Fibroblast of pulmonary artery (primary cell): ENCODE measurements around the gene CCDC7.
"Not testable (repeated sequence)": the region's sequence is repeated elsewhere in the genome, so short reads cannot be mapped to it uniquely, and the experiment has no call there.

Experiments
- DNase-seq: peaks from one replicate; pipeline ENCODE4 v3.0.0-alpha.2; 2010; ENCODE audit warnings: low read depth
- H3K4me3 ChIP-seq: replicated peaks from 2 replicates; pipeline ENCODE4 v1.5.1; 2011; ENCODE audit warnings: low read depth, mild to moderate bottlenecking, control low read depth, low read length, moderate library complexity
- TF ChIP-seq, protein P1 (sequence below): IDR thresholded peaks from 2 replicates; pipeline ENCODE4 v1.5.1; 2011; ENCODE audit warnings: mild to moderate bottlenecking, control low read depth, low read length, inconsistent platforms; ENCODE audit errors: missing control alignments

CCDC7 gene

DNA sequence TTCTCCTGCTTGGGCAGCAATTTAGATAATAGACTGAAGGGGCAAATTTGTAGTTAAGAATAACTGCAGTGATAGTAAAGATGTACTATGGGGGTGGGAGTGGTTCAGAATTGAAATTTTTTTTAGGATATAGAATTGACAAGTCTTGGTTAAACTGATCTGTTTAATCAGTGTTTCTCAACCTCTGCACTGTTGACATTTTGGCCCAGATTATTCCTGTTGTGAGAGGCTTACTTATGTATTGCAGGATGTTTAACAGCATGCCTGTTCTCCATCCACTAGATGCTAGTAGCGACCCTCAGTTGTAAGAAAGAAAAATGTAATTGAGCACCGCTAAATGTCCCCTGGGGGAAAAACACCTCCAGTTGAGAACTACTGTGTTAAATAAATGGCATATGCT is 176.5 kb downstream of the CCDC7 start:
- TF ChIP-seq, protein P1, sequence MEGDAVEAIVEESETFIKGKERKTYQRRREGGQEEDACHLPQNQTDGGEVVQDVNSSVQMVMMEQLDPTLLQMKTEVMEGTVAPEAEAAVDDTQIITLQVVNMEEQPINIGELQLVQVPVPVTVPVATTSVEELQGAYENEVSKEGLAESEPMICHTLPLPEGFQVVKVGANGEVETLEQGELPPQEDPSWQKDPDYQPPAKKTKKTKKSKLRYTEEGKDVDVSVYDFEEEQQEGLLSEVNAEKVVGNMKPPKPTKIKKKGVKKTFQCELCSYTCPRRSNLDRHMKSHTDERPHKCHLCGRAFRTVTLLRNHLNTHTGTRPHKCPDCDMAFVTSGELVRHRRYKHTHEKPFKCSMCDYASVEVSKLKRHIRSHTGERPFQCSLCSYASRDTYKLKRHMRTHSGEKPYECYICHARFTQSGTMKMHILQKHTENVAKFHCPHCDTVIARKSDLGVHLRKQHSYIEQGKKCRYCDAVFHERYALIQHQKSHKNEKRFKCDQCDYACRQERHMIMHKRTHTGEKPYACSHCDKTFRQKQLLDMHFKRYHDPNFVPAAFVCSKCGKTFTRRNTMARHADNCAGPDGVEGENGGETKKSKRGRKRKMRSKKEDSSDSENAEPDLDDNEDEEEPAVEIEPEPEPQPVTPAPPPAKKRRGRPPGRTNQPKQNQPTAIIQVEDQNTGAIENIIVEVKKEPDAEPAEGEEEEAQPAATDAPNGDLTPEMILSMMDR: no peak
- no peak overlapping the region for H3K4me3 ChIP-seq
- no peak for DNase-seq

DNA sequence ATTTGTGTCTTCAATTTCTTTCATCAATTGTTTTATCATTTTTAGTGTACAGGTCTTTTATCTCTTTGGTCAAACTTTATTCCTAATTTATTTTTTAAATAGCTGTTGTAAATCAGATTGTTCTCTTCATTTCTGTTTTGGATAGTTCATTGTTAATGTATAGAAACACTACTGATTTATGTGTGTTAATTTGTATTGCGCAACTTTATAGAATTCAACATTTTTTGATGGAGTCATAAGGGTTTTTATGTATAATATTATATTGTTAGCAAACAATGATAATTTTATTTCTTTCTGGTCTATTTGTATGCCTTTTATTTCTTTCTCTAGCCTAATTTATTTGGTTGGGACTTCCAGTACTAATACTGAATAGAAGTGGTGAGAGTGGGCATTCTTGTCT is 181.2 kb downstream of the CCDC7 start:
- H3K4me3 ChIP-seq: no peak overlapping the region
- DNase-seq: no peak
- TF ChIP-seq, protein P1: no peak

DNA sequence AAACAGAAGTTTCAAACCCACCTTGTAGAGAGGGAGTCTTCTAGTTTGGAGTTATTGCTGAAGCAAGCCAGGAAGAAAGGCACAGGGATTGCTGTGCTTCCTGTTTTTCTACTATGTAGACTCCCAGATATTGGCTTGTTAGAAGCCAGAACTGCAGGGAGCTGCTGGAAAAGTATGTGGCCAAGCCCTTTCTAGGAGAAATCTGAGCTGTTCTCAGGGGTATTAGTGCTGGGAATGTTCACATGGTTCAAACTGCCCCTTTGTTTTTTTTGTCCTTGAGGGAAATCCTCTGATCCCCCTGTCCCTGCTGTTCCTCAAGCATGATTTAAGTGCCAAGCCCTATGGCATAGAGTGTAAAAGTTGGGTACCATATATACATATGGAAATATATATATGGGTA is 184.0 kb downstream of the CCDC7 start:
- H3K4me3 ChIP-seq: no peak overlapping the region
- DNase-seq: no peak
- TF ChIP-seq, protein P1: no peak

DNA sequence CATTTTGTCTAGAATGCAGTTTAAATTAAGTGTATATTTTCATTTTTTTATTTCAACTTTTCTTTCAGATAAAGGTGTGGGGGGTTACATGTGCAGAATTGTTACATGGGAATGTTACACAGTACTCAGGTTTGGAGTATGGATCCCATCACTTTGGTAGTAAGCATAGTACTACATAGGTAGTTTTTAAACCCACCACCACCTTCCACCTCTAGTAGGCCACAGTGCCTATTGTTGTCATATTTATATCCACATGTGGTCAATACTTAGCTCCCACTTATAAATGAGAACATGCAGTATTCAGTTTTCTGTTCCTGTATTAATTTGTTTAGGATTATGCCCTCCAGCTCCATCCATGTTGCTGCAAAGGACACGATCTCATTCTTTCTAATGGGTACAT is 200.6 kb downstream of the CCDC7 start:
- H3K4me3 ChIP-seq: no peak overlapping the region
- DNase-seq: no peak
- TF ChIP-seq, protein P1: no peak

DNA sequence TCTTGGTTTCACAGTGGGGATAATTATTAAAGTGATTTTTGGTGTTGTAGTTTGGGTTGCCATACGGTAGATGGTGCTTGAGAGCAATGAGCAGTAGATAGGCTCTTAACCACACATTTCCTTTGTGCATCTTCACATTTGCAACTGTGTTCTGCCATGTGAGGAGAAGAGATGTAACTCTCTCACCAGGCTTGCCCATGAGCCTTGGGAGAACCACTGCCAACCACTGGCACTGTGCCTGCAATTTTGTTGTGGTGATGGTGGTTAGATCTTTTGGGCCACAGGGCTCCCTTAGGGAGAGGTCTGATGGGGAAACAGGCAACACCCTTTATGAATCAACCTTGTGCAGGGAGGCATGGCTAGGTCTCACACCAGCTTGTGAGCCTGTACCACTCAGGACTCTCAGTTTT is 204.3 kb downstream of the CCDC7 start:
- peak; percentile 1 for DNase-seq
- H3K4me3 ChIP-seq: no peak overlapping the region
- TF ChIP-seq, protein P1: no peak

DNA sequence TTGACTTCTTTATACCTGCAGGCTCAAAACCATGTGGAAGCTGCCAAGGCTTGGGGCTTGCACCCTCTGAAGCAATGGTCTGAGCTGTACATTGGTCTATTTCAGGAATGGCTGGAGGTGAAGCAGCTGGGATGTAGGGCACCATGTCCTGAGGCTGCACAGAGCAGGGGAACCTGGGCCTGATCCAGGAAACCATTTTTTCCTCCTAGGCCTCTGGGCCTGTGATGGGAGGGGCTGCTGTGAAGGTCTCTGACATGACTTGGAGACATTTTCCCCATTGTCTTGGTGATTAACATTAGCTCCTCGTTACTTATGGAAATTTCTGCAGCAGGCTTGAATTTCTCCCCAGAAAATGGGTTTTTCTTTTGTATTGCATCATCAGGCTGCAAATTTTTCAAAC is 211.5 kb downstream of the CCDC7 start:
- not testable (repeated sequence) for H3K4me3 ChIP-seq, DNase-seq

DNA sequence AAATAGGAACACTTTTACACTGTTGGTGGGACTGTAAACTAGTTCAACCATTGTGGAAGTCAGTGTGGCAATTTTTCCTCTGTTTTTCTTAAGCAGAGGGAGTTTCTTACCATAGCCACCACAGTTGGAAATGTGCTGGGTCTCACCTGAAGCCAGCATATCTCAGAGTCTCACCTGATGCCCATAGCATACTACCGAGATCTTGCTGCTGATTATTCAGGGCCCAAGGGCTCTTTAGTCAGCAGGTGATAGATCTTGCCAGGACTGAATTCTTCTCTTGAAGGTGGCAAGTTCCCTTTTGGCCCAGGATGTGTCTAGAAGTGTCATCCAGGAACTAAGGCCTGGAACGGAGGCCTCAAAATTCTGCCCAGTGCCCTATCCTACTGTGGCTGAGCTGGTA is 215.4 kb downstream of the CCDC7 start:
- TF ChIP-seq, protein P1: no peak
- no peak for DNase-seq
- no peak overlapping the region for H3K4me3 ChIP-seq
